GM18505 (cell line): Measurements from ENCODE around the gene SACM1L.
"Not testable (repeated sequence)": the region's sequence is repeated elsewhere in the genome, so short reads cannot be mapped to it uniquely, and the experiment has no call there.

Experiments
- ATAC-seq: cut with Tn5 transposase; IDR thresholded peaks from one replicate; pipeline ENCODE4 v1.9.1; 2021; ENCODE audit not compliant: unreplicated experiment
- POLR2A ChIP-seq: IDR thresholded peaks from 4 replicates; pipeline ENCODE4 v1.6.1; 2011; ENCODE audit warnings: borderline replicate concordance; ENCODE audit not compliant: insufficient read depth, insufficient read length; ENCODE audit errors: extremely low read depth

The SACM1L gene

GRCh38 chr3:45677033-45677446 lies 12.2 kb upstream of the SACM1L start:
- no peak for ATAC-seq
- TF ChIP-seq POLR2A = no peak

GRCh38 chr3:45677841-45678240 lies 11.4 kb upstream of the SACM1L start:
- no peak for ATAC-seq
- TF ChIP-seq POLR2A = no peak

DNA sequence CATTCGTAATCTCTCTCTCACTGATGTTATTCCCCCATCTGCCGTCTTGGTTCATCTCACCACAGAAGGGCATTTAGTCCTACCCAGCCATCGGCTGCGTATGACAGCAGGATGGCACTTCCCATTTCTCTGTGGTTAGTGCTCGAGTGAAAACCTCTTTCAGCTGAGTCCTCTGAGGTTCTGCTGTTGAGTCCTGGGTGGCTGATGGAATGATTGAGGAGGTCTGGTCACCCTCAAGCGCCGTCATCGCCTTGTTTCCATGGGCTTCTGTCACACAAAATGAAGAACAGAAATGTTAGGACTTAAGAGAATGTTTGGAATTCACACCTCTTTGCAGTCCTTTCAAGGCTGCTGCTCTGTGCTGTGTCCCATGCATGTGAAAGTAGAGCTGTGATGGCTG lies 9.4 kb upstream of the SACM1L start:
- TF ChIP-seq POLR2A = no peak
- ATAC-seq = no peak

DNA sequence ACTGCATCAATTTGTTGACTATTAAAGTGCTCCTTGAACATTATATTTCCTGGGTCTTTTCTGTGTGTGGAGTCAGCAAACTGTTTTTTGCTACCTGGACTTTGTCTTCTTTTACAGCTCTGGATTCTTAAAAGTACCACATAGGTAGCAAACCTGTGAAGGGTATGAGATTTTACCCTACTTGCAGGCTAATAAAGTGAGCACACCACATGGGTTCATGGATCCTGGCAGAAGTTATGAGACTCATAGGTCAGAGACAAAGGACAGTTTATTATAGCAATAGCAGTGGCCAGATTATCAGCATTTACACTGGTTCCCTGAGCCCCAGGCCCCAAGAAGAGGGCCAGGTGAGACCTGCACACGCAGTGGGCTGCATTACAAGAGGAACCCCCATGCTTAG lies 8.0 kb upstream of the SACM1L start:
- TF ChIP-seq POLR2A = no peak
- ATAC-seq = no peak

- TF ChIP-seq POLR2A = no peak
- no peak for ATAC-seq
Measured at GRCh38 chr3:45681846-45682245, 7.3 kb upstream of the SACM1L start.

- no peak for TF ChIP-seq POLR2A
- ATAC-seq = no peak
Measured at GRCh38 chr3:45682311-45682710, 6.9 kb upstream of the SACM1L start.

DNA sequence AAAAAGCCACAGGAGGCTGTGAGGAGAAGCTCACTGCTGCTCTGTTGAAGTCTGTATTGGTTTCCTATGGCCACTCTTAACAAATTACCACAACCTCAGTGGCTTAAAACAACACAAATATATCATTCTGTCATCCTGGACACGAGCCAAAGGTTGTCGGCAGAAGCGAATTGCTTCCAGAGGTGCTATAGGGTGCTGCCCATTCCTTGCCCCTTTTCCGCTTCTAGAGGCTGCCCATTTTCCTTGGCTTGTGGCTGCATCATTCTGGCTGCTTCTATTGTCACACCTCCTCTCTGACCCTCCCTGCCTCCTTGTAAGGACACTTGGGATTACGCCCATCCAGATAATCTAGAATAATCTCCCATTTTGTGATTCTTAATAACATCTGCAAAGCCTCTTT lies 6.4 kb upstream of the SACM1L start:
- no peak for TF ChIP-seq POLR2A
- no peak for ATAC-seq

- no peak for TF ChIP-seq POLR2A
- no peak for ATAC-seq
Measured at GRCh38 chr3:45683417-45684326, 5.5 kb upstream of the SACM1L start.

GRCh38 chr3:45684327-45684892 lies 4.8 kb upstream of the SACM1L start:
- peak; percentile 33 for TF ChIP-seq POLR2A
- ATAC-seq = no peak

DNA sequence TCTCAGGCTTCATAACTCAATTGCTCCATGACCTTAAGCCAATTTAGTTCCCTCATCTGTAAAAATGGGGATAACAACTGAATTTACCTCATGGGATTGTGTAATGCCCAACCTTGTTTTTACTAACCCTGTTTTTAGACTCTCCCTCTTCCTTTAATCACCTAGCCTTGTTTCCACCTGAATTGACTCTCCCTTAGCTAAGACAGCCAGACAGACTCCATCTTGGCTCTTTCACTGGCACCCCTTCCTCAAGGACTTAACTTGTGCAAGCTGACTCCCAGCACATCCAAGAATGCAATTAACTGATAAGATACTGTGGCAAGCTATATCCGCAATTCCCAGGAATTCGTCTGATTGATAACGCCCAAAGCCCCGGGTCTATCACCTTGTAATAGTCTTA lies 3.5 kb upstream of the SACM1L start:
- ATAC-seq = not testable (repeated sequence)

- ATAC-seq = no peak
- no peak for TF ChIP-seq POLR2A
Measured at GRCh38 chr3:45686850-45687249, 2.3 kb upstream of the SACM1L start.

GRCh38 chr3:45687828-45688193 lies 1.4 kb upstream of the SACM1L start:
- TF ChIP-seq POLR2A = no peak
- no peak for ATAC-seq

GRCh38 chr3:45688194-45688881 lies 858 bp upstream of the SACM1L start:
- no peak for ATAC-seq
- no peak for TF ChIP-seq POLR2A

- TF ChIP-seq POLR2A = no peak
- no peak for ATAC-seq
Measured at GRCh38 chr3:45689787-45690145, 570 bp downstream of the SACM1L start.
